Astrocyte (in vitro differentiated cells and primary cell): Measurements from ENCODE around the gene SART3. TPM values are rescaled to one million over a fixed set of nuclear protein-coding genes. Genes with fewer than 3 reads are reported as not detected.
A peak's percentile ranks its signal among the peaks of the same experiment; 100 is the strongest.

Experiments
- DNase-seq: peaks from one replicate; pipeline ENCODE4 v3.0.0-alpha.2; 2010; ENCODE audit warnings: low read depth
- FAIRE-seq: peaks from 2 replicates; lab custom pipeline; 2011; peaks lifted over from hg19 to GRCh38; lab: Jason Lieb, UNC
- H2AFZ ChIP-seq: 2 replicates; pipeline ENCODE4 v1.6.0; 2012; ENCODE audit warnings: low read depth, low read length, inconsistent platforms
- H3K27ac ChIP-seq: 2 replicates; pipeline ENCODE4 v1.5.1; 2011; ENCODE audit warnings: low read depth, low read length, inconsistent platforms
- H3K27me3 ChIP-seq: 2 replicates; pipeline ENCODE4 v1.6.0; 2011; ENCODE audit warnings: low read length, inconsistent platforms; ENCODE audit not compliant: insufficient read depth
- H3K36me3 ChIP-seq: 2 replicates; pipeline ENCODE4 v1.5.1; 2011; ENCODE audit warnings: low read length, inconsistent platforms; ENCODE audit not compliant: insufficient read depth
- H3K4me1 ChIP-seq: 2 replicates; pipeline ENCODE4 v1.5.1; 2011; ENCODE audit warnings: low read length, inconsistent platforms; ENCODE audit not compliant: insufficient read depth
- H3K4me2 ChIP-seq: 2 replicates; pipeline ENCODE4 v1.6.0; 2012; ENCODE audit warnings: low read length, inconsistent platforms
- H3K4me3 ChIP-seq: 2 replicates; pipeline ENCODE4 v1.5.1; 2011; ENCODE audit warnings: low read depth, mild to moderate bottlenecking, low read length, inconsistent platforms; ENCODE audit not compliant: insufficient read depth
- H3K79me2 ChIP-seq: 2 replicates; pipeline ENCODE4 v1.6.0; 2012; ENCODE audit warnings: mild to moderate bottlenecking, low read length, inconsistent platforms; ENCODE audit not compliant: insufficient read depth
- H3K9ac ChIP-seq: 2 replicates; pipeline ENCODE4 v1.6.0; 2012; ENCODE audit warnings: mild to moderate bottlenecking, low read length, inconsistent platforms
- H3K9me3 ChIP-seq: 2 replicates; pipeline ENCODE4 v1.5.1; 2012; ENCODE audit warnings: low read depth, mild to moderate bottlenecking, low read length, inconsistent platforms; ENCODE audit not compliant: insufficient read depth
- H4K20me1 ChIP-seq: 2 replicates; pipeline ENCODE4 v1.6.0; 2012; ENCODE audit warnings: low read length, inconsistent platforms; ENCODE audit not compliant: insufficient read depth
- H3K27ac Mint-ChIP-seq: one replicate; pipeline ENCODE4 v1.8.0; 2021; ENCODE audit warnings: mild to moderate bottlenecking, mixed read lengths; ENCODE audit not compliant: unreplicated experiment
- H3K27me3 Mint-ChIP-seq: one replicate; pipeline ENCODE4 v1.8.0; 2021; ENCODE audit warnings: low read depth, mixed read lengths; ENCODE audit not compliant: unreplicated experiment
- H3K36me3 Mint-ChIP-seq: one replicate; pipeline ENCODE4 v1.8.0; 2021; ENCODE audit warnings: low read depth, mixed read lengths; ENCODE audit not compliant: unreplicated experiment
- H3K4me1 Mint-ChIP-seq: one replicate; pipeline ENCODE4 v1.8.0; 2021; ENCODE audit warnings: low read depth, mixed read lengths; ENCODE audit not compliant: unreplicated experiment
- H3K4me3 Mint-ChIP-seq: one replicate; pipeline ENCODE4 v1.8.0; 2021; ENCODE audit warnings: mild to moderate bottlenecking, moderate library complexity, mixed read lengths; ENCODE audit not compliant: unreplicated experiment
- H3K9me3 Mint-ChIP-seq: one replicate; pipeline ENCODE4 v1.8.0; 2021; ENCODE audit warnings: mild to moderate bottlenecking, mixed read lengths; ENCODE audit not compliant: unreplicated experiment
- CTCF ChIP-seq: IDR thresholded peaks from 2 replicates; pipeline ENCODE4 v1.5.1; 2011; ENCODE audit warnings: low read depth, mild to moderate bottlenecking, inconsistent platforms, low read length, moderate library complexity; ENCODE audit not compliant: insufficient read depth
- EZH2 ChIP-seq: IDR thresholded peaks from 2 replicates; pipeline ENCODE4 v1.6.1; 2012; ENCODE audit warnings: mild to moderate bottlenecking, low read length, inconsistent platforms; ENCODE audit not compliant: insufficient read depth
- total RNA-seq: library from RNA; stranded (reverse); gene quantifications from 2 replicates; pipeline ENCODE4 v1.2.1, GENCODE V29; 2021

SART3 gene
- total RNA-seq, 1 donor from 2014 or later, result 48.4 TPM

GRCh38 chr12:108514468-108514972, 46.5 kb downstream of the SART3 start:
- Histone ChIP-seq H3K9ac (no peak overlapping the region), H3K27me3 (no peaks in the 10 kb centered on the region), H3K36me3 (peaks cover 8% of the 10 kb centered on the region), H3K4me2 (peak overlapping the region; percentile 98), H2AFZ (peak overlapping the region; percentile 76), H3K27ac (no peak overlapping the region), H3K79me2 (peaks cover 18% of the 10 kb centered on the region), H3K9me3 (no peaks in the 10 kb centered on the region), H4K20me1 (peaks cover 28% of the 10 kb centered on the region), H3K4me1 (peaks cover 7% of the 10 kb centered on the region), H3K4me3 (peak overlapping the region; percentile 81)
- H3K4me1 Mint-ChIP-seq, result no peaks in the 10 kb centered on the region
- FAIRE-seq (no peak), DNase-seq (no peak)
- TF ChIP-seq EZH2 (no peak), CTCF (no peak)
- peak overlapping the region; percentile 75 for H3K27ac Mint-ChIP-seq
- no peaks in the 10 kb centered on the region for H3K9me3 Mint-ChIP-seq
- H3K4me3 Mint-ChIP-seq, result peak overlapping the region; percentile 90
- peaks cover 18% of the 10 kb centered on the region for H3K36me3 Mint-ChIP-seq
- no peaks in the 10 kb centered on the region for H3K27me3 Mint-ChIP-seq

GRCh38 chr12:108511633-108512540, 49.1 kb downstream of the SART3 start:
- H3K36me3 ChIP-seq, result no peaks in the 10 kb centered on the region

More at GRCh38 chr12:108511633-108512540, 49.1 kb downstream of the SART3 start:
- peak overlapping the region; percentile 13 for H3K9ac ChIP-seq
- peak overlapping the region; percentile 62 for H3K4me2 ChIP-seq
- Mint-ChIP-seq H3K4me1 (no peaks in the 10 kb centered on the region), H3K4me3 (no peak overlapping the region), H3K36me3 (peaks cover 4% of the 10 kb centered on the region), H3K9me3 (no peaks in the 10 kb centered on the region), H3K27ac (no peak overlapping the region), H3K27me3 (no peaks in the 10 kb centered on the region)
- H4K20me1 ChIP-seq, result peaks cover 6% of the 10 kb centered on the region
- H2AFZ ChIP-seq, result no peak overlapping the region
- H3K4me3 ChIP-seq, result no peak overlapping the region
- H3K27ac ChIP-seq, result no peak overlapping the region
- no peaks in the 10 kb centered on the region for H3K27me3 ChIP-seq
- DNase-seq, result peak; percentile 26
- H3K9me3 ChIP-seq, result no peaks in the 10 kb centered on the region
- H3K79me2 ChIP-seq, result peaks cover 9% of the 10 kb centered on the region
- H3K4me1 ChIP-seq, result peaks cover 10% of the 10 kb centered on the region
- TF ChIP-seq CTCF (peak; percentile 94), EZH2 (no peak)
- no peak for FAIRE-seq
